GF-D8 (cell line): ENCODE results near the gene A1BG.
"Not testable (repeated sequence)": the region's sequence is repeated elsewhere in the genome, so short reads cannot be mapped to it uniquely, and the experiment has no call there.

Experiments used
- DNase-seq: peaks from one replicate; lab custom pipeline; 2025; lab: John Stamatoyannopoulos, UW

The A1BG gene

GRCh38 chr19:58386576-58387337 is 33.5 kb upstream of the A1BG start, which contains the start of gene RPS5:
Gene RPS5 (plus strand): TSS chr19:58387269. CDS start chr19:58388138, 869 bp downstream.
- DNase-seq: peak; percentile 97

GRCh38 chr19:58385891-58386575 is 32.7 kb upstream of the A1BG start:
- DNase-seq: no peak

DNA sequence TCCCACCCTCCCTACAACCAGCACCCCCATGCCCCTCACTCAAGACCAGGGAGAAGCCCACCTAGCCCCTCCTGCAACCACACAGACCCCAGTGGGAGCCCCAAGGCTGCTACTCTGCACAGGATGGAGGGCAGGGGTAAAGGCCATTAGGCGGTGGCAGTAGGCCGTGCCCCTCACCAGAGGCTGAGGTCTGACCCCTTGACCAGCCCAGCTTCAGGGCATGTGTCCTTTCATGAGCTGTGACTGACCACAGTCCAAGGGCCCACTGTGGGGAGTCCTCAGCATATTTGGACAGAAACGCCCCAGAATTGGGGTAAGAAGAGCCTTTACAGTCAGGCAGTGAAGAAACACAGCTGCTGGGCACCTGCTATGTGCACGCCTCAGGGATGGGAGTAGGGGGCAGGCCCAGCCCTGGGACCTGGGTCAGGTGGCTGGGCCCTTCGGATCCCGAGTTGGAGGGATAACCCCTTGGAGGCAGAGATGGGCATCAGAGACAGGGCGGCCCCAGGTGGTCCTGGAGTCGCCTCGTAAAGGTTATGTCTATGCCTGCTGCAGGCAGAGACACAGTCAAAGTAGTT is 32.1 kb upstream of the A1BG start:
- no peak for DNase-seq

GRCh38 chr19:58382997-58383603 is 29.8 kb upstream of the A1BG start:
- DNase-seq: no peak

DNA sequence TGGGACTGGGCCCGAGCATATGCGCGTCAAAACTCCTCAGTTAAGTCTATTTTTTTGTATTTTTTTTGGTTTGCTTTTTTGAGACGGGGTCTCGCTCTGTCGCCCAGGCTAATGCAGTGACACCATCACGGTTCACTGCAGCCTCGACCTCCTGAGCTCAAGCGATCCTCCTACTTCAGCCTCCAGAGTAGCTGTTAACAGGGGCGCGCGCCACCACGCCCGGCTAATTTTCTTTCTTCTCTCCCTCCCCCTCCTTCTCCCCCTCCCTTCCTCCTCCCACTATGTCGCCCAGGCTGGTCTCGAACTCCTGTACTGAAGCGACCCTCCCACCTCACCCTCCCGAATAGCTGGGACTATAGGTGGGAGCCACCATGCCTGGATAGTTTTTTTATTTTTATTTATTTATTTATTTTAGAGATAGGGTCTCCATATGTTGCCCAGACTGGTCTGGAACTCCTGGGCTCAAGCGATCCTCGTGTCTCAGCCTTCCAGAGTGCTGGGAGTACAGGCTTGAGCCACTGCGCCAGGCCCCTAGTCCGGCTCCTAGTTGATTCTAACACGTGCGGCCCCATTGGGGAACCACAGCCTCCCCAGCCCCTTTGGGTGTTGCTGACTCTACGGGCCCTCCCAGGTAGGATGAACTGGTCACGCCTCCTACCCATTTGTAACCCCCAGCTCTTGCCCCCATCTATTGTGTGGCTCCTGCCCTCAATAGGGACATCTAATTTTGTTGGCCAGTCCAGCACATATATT is 28.3 kb upstream of the A1BG start:
- DNase-seq: no peak

- peak; percentile 99 for DNase-seq
These were observed 27.6 kb upstream of the A1BG start, which contains the start of gene ZNF837 for GRCh38 chr19:58380662-58381459. Gene ZNF837 (minus strand): TSS chr19:58381030. CDS start chr19:58369332, 11,698 bp downstream.

GRCh38 chr19:58380037-58380661 is 26.9 kb upstream of the A1BG start:
- no peak for DNase-seq

GRCh38 chr19:58379246-58379645 is 26.0 kb upstream of the A1BG start:
- DNase-seq: no peak

DNA sequence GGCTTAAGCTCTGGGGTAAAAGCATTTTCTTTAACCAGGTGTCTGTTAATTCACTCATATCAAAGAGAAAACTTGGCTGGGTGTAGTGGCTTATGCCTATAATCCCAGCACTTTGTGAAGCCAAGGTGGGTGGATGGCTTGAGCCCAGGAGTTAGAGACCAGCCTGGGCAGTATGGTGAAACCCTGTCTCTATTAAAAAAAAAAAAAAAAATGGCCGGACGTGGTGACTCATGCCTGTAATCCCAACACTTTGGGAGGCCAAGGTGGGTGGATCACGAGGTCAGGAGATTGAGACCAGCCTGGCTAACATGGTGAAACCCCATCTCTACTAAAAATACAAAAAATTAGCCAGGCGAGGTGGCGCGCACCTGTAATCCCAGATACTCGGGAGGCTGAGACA is 23.4 kb upstream of the A1BG start:
- not testable (repeated sequence) for DNase-seq

GRCh38 chr19:58374200-58374599 is 20.9 kb upstream of the A1BG start:
- DNase-seq: no peak

DNA sequence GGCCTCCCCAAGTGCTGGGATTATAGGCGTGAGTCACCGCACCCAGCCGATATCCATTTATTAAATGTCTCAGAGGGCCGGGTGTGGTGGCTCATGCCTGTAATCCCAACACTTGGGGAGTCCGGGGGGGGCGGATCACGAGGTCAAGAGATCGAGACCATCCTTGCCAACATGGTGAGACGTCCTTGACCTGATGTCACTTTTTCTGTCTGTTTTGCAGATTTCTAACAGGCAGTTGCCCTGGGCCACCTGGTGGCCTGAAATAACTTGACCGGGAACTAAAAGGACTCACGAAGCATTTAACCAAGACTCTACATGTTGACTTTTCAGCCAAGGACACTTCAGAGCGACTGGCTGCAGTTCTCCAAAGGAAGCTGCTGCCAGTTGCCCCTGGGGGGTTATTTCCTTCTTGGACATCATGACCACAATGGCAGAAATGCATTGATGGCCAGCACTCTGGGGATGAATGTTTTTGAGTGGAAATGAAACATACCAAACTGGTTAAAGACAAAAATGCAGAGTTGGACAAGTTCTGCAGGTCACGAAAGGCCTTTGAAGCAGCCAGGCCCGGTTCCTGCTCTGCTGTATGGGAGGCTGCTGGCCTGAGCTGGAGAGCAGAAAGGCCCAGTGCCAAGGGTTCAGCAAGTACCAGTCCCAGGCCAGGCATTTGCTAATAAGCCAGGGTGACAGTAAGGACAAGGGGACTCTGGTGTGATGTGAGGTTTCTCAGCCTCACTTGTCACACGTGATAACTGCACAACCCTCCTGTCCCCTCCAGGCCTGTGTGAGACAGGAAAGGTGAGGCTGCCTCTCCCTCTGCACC is 19.2 kb upstream of the A1BG start:
- DNase-seq: no peak

- DNase-seq: no peak
These were observed 15.5 kb upstream of the A1BG start for GRCh38 chr19:58368561-58369360.

DNA sequence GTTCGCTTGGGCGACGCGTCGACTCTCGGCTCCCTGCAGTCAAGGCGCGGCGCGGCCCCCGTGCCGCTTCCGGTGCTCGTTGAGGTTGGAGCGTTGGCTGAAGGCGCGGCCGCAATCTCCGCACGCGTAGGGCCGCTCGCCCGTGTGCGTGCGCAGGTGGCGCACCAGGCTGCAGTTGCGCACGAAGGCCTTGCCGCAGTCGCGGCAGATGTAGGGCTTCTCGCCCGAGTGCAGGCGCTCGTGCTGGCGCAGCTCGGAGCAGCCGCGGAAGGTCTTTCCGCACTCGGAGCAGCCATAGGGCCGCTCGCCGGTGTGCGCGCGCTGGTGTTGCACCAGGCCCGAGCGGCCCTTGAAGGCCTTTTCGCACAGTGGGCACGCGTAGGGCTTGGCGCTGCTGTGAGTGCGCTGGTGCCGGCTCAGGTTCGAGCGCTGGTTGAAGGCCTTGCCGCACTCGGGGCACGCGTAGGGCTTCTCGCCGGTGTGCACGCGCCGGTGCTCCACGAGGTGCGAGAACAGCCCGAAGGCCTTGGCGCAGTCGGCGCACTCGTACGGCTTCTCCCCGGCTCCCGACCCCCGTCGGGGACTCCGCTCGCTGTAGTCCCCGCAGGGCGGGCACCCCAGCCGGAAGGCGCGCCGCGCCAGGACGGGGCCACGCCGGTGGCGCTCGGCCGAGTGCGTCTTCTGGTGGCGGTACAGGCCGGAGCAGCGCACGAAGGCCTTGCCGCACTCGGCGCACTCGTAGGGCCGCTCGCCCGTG is 14.6 kb upstream of the A1BG start:
- no peak for DNase-seq

GRCh38 chr19:58366585-58367430 is 13.5 kb upstream of the A1BG start:
- DNase-seq: no peak

DNA sequence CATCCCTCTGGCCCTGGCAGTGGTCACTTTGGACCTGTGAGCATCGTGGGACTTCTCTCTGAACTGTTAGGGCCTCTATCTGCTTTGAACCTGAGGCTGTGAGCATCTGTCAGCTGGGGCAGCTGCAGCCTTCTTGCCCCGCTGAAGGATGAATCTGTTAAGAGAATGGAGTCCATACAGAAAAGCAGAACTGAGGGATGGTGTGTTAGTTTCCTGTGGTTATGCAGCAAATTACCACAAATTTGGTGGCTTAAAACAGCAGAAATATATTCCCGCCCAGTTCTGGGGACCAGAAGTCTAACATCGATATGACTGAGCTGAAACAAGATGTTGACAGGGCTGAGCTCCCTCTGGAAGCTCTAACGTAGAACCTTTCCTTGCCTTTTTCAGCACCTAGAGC is 10.9 kb upstream of the A1BG start:
- DNase-seq: peak; percentile 72

DNA sequence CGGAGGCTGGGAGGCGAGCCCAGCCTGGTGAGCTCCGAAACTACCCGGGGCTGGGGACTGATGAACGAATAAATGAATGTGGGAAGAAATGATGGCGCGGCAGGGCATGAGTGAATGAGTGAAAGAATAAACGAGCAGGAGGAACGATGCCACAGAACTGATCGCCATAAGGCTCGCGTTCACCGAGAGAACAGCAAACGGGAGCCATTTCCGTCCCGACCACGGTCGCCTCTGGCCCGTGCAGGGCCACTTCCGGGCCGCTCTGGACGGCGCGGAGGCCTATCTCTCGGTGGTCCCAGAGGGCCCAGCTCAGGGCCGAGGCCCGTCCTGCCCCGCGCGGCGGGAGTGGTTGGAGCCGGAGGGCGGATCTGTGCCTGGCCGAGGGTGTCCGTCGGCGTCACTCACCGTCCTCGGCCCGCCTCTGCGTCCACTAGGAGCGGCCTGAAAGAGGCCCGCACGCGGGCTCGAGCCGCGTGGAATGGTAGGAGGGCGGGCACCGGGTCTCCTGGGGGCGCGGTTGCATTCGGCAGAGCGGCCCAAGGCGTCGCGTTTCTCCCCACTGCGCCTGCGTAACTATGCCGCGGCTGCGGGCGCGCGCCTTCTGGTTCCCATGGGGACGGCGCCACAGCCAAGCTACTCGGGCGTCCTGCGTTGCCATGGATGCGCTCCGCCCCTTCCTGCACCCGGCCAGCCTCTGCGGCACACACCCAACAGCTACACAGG is 9.1 kb upstream of the A1BG start, which contains the start of gene ZNF497:
Gene ZNF497, minus strand, starts transcription at position 480 of the 723 bp plus-strand sequence. CDS start 5,116 bp downstream, outside the sequence.
- peak; percentile 89 for DNase-seq
